IgD-negative memory B cell (primary cell): Measurements from ENCODE around the gene ARMH1. TPM values are rescaled to one million over a fixed set of nuclear protein-coding genes. Genes with fewer than 3 reads are reported as not detected.
A peak's percentile ranks its signal among the peaks of the same experiment; 100 is the strongest.

Experiments used
- H3K27ac Mint-ChIP-seq, 3 donors: one replicate each; pipeline ENCODE4 v1.8.0; 2020 to 2022; ENCODE audit warnings: mild to moderate bottlenecking in 3 of 3, mixed read lengths in 3 of 3, moderate library complexity in 1 of 3
- H3K27me3 Mint-ChIP-seq: one replicate; pipeline ENCODE4 v1.8.0; 2021; ENCODE audit warnings: mixed read lengths
- H3K36me3 Mint-ChIP-seq: one replicate; pipeline ENCODE4 v1.8.0; 2020; ENCODE audit warnings: mild to moderate bottlenecking, mixed read lengths
- H3K4me1 Mint-ChIP-seq, 3 donors: one replicate each; pipeline ENCODE4 v1.8.0; 2020 to 2022; ENCODE audit warnings: mixed read lengths in 3 of 3, mild to moderate bottlenecking in 1 of 3
- H3K4me3 Mint-ChIP-seq, 4 donors: one replicate each; pipeline ENCODE4 v1.8.0; 2020 to 2022; ENCODE audit warnings: mild to moderate bottlenecking in 4 of 4, mixed read lengths in 4 of 4, moderate library complexity in 3 of 4
- H3K9me3 Mint-ChIP-seq, 3 donors: one replicate each; pipeline ENCODE4 v1.8.0; 2020 to 2021; ENCODE audit warnings: mixed read lengths in 3 of 3, mild to moderate bottlenecking in 1 of 3
- polyA plus RNA-seq: library from polyadenylated mRNA; unstranded; fragments of 300-500 nt; fragmentation: Illumina TruSeq; gene quantifications from one replicate; pipeline ENCODE4 v1.2.3, GENCODE V29; 2021

Gene ARMH1
- 5.6 TPM for polyA plus RNA-seq

- Mint-ChIP-seq H3K4me3 (peak within 1 kb of the TSS; percentile 85 to 94 (median 91)), H3K4me1 (peaks cover 15 to 25% (median 15%) of the 10 kb centered on the region in 3 donors), H3K27me3 (peaks cover 2% of the 10 kb centered on the region), H3K27ac (peak within 1 kb of the TSS; percentile 81 to 95 (median 84)), H3K9me3 (no peaks in the 10 kb centered on the region), H3K36me3 (no peaks in the 10 kb centered on the region)
These were observed at the start of gene ARMH1, which contains the start of gene TMEM53 for GRCh38 chr1:44674113-44675000. Gene ARMH1, plus strand, starts transcription at chr1:44674714. Its CDS starts 14,984 bp downstream, at chr1:44689698. Gene TMEM53, minus strand, starts transcription at chr1:44674481. Its CDS starts 90 bp downstream, at chr1:44674391.

- Mint-ChIP-seq H3K4me1 (peaks cover 0 to 1% (median under 1%) of the 10 kb centered on the region in 3 donors), H3K27me3 (no peaks in the 10 kb centered on the region)
These were observed 49.2 kb upstream of the ARMH1 start for GRCh38 chr1:44625348-44625747.

GRCh38 chr1:44628962-44629756 lies 45.4 kb upstream of the ARMH1 start:
- Mint-ChIP-seq H3K27ac (peak overlapping the region in 1 of 3 donors; percentile 29), H3K9me3 (no peaks in the 10 kb centered on the region), H3K4me1 (peaks cover 12 to 26% (median 13%) of the 10 kb centered on the region in 3 donors), H3K27me3 (no peaks in the 10 kb centered on the region), H3K4me3 (peak overlapping the region in 1 of 4 donors; percentile 93), H3K36me3 (peaks cover 1% of the 10 kb centered on the region)

More at GRCh38 chr1:44625348-44625747, 49.2 kb upstream of the ARMH1 start:
- Mint-ChIP-seq H3K27ac (no peak overlapping the region), H3K4me3 (no peak overlapping the region), H3K9me3 (no peaks in the 10 kb centered on the region), H3K36me3 (peaks cover 1% of the 10 kb centered on the region)

DNA sequence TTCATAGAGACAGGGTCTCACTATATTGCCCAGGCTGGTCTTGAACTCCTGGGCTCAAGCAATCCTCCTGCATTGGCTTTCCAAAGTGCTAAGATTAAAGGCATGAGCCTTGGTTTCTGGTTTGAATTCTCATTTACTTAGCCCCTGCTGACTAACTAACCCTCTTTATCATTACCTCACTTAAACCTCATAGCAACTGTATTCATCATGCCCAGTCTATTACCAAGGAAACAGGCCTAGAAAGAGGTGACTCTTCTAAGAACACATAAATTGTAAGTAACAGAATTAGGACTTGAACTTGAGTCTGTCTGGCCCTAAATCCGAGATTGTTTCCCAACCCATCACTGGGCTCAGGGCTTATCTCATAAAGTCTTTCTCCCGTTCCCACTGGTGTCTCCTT lies 44.4 kb upstream of the ARMH1 start:
- Mint-ChIP-seq H3K27ac (peak overlapping the region in 2 of 3 donors; percentile 95 to 99), H3K36me3 (peaks cover 1% of the 10 kb centered on the region), H3K9me3 (no peaks in the 10 kb centered on the region), H3K27me3 (no peaks in the 10 kb centered on the region), H3K4me1 (peaks cover 15 to 34% (median 20%) of the 10 kb centered on the region in 3 donors), H3K4me3 (peak overlapping the region in 3 of 4 donors; percentile 90 to 97 (median 93))

- H3K4me3 Mint-ChIP-seq = peak overlapping the region; percentile 90 to 97 (median 95)
- H3K9me3 Mint-ChIP-seq = no peaks in the 10 kb centered on the region
- H3K27me3 Mint-ChIP-seq = no peaks in the 10 kb centered on the region
- H3K27ac Mint-ChIP-seq = peak overlapping the region; percentile 95 to 99 (median 98)
- H3K36me3 Mint-ChIP-seq = peaks cover 5% of the 10 kb centered on the region
- H3K4me1 Mint-ChIP-seq = peaks cover 15 to 34% (median 20%) of the 10 kb centered on the region in 3 donors
These were observed 43.2 kb upstream of the ARMH1 start for GRCh38 chr1:44631333-44631646.

DNA sequence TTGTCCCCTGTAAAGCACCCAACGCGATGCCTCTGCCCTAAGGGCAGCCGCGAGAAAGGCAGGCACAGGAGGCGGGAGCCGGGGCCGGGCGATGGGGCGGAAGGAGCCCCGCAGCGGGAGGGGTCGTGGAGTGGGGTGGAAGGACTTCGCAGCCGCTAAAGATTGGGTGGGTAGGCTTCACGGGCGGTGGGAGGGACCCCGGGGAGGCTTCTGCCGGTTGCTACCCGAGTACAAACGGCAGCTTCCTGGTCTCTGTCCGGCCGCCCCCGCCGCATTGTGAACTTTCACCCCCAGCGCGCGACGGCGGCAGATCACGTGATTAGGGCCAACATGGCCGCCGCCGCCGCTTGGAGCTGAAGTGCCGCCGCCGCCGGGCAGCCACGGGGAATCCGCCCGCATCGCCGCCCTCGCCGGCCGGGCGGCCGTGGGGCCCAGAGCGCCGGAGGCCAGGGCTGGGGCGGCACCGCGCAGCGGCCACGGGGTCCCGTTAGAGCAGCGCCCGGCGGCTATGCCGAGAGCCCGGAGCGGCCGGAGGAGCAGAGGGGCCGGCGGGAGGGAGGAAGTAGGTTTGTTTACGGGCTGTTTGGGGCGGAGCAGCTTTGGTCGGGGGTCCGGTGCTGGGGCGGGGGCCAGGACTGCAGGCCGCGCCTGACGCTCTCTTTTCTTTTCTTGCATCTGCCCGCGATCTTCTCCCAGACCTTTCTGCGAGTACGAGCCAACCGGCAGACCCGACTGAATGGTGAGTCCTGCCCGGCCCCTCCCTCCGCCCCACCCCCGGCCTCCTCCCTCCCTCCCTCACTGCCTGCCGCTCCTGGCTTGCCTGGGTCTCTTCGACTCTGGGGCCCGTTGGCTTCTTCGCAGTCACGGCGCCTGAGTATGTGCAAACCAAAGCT lies 42.6 kb upstream of the ARMH1 start:
- H3K4me3 Mint-ChIP-seq = peak overlapping the region; percentile 90 to 97 (median 95)

GRCh38 chr1:44632598-44632997 lies 41.9 kb upstream of the ARMH1 start:
- H3K4me1 Mint-ChIP-seq = peaks cover 15 to 34% (median 20%) of the 10 kb centered on the region in 3 donors
- peak overlapping the region; percentile 95 to 99 (median 96) for H3K27ac Mint-ChIP-seq
- peak overlapping the region; percentile 90 to 97 (median 94) for H3K4me3 Mint-ChIP-seq
- peaks cover 5% of the 10 kb centered on the region for H3K36me3 Mint-ChIP-seq
- no peaks in the 10 kb centered on the region for H3K9me3 Mint-ChIP-seq
- no peaks in the 10 kb centered on the region for H3K27me3 Mint-ChIP-seq

More for the DNA sequence above, 42.6 kb upstream of the ARMH1 start:
- H3K9me3 Mint-ChIP-seq = no peaks in the 10 kb centered on the region
- peaks cover 15 to 34% (median 20%) of the 10 kb centered on the region in 3 donors for H3K4me1 Mint-ChIP-seq
- H3K27me3 Mint-ChIP-seq = no peaks in the 10 kb centered on the region
- peaks cover 5% of the 10 kb centered on the region for H3K36me3 Mint-ChIP-seq
- H3K27ac Mint-ChIP-seq = peak overlapping the region; percentile 95 to 99 (median 98)

GRCh38 chr1:44634606-44635189 lies 39.8 kb upstream of the ARMH1 start:
- Mint-ChIP-seq H3K9me3 (no peaks in the 10 kb centered on the region), H3K4me3 (peak overlapping the region in 2 of 4 donors; percentile 73 to 93), H3K36me3 (peaks cover 4% of the 10 kb centered on the region), H3K27me3 (no peaks in the 10 kb centered on the region), H3K27ac (peak overlapping the region in 2 of 3 donors; percentile 73 to 95), H3K4me1 (peaks cover 15 to 34% (median 20%) of the 10 kb centered on the region in 3 donors)

GRCh38 chr1:44635439-44635838 lies 39.1 kb upstream of the ARMH1 start:
- Mint-ChIP-seq H3K27ac (peak overlapping the region in 1 of 3 donors; percentile 95), H3K4me3 (no peak overlapping the region), H3K36me3 (peaks cover 4% of the 10 kb centered on the region), H3K9me3 (no peaks in the 10 kb centered on the region), H3K4me1 (peaks cover 13 to 32% (median 20%) of the 10 kb centered on the region in 3 donors), H3K27me3 (no peaks in the 10 kb centered on the region)

DNA sequence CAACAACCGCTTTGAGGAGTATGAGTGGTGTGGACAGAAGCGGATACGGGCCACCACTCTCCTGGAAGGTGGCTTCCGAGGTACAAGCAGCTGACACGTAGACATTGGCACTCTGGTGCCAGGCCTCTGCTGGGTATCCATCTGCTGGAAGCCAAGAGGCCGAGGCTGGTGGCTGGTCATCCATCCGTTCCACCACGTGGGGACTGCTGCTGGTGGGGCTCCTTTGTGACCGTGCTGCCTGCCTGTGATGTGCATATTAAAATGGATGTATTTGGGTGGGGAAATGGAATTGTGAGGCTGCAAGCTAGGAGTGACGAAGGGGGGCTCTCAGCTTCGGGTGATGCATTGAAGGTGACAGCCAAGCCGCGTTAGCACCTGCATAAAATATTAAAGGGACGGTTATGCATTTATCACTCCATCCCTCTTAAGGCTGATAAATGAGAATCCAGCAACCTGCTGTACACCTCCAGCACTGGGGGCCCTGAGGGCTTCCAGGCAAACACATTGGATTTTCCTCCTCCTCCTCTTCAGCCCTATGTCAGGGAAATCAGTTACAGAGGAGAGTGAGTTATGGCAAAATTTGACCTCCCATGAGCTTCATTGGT lies 38.3 kb upstream of the ARMH1 start:
- Mint-ChIP-seq H3K27ac (no peak overlapping the region), H3K9me3 (no peaks in the 10 kb centered on the region), H3K4me3 (peak overlapping the region in 1 of 4 donors; percentile 50), H3K36me3 (peaks cover 4% of the 10 kb centered on the region), H3K4me1 (peaks cover 7 to 24% (median 20%) of the 10 kb centered on the region in 3 donors), H3K27me3 (no peaks in the 10 kb centered on the region)

DNA sequence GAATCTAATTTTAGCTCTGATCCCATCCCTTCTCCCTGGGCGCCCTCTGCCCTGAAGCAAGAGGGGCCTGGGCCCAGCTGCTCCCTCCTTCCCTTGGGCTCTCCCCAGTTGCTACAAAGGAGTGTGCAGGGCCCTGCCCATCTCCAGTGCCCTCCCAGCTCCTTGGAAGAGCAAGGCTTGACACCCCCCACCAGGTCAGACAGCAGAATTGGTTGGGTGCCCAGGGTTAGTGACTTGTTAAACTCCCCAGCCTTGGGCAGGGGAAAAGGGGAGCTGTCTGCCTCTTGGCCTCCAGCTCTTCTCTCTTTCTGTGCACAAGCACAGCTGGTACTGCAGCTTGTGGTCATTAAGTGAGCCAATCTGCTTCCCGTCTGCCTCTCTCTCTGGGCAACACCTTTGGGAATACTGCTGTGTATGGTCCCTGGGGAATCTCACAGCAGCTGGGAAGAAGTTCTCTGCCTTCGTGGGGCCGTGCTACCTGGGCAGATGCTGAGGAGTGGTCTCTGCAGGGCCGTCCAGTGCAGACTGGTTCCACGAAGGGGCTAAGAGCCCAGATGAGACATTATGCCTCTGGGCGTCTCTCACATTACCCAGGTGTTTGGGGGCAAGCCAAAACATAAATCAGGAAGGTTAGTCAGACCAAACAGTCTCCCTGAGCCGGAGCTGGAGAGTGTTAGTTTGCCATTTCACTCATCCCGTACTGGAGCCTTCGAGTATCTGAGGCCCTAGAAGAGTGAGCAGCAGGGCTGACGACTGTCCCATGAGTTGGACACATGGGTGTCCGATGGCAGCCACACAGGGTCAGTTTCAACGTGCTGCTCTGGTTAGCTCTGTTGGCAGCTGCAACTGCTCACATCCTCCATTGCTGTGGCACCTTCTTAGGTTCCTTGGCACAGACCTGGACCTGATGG lies 37.6 kb upstream of the ARMH1 start:
- Mint-ChIP-seq H3K4me3 (peak overlapping the region in 1 of 4 donors; percentile 50), H3K9me3 (no peaks in the 10 kb centered on the region), H3K4me1 (peaks cover 7 to 22% (median 20%) of the 10 kb centered on the region in 3 donors), H3K36me3 (peaks cover 4% of the 10 kb centered on the region), H3K27me3 (no peaks in the 10 kb centered on the region), H3K27ac (peak overlapping the region in 1 of 3 donors; percentile 75)

- Mint-ChIP-seq H3K27ac (peak overlapping the region in 1 of 3 donors; percentile 37), H3K4me1 (peaks cover 4 to 17% (median 16%) of the 10 kb centered on the region in 3 donors), H3K27me3 (no peaks in the 10 kb centered on the region), H3K4me3 (peak overlapping the region in 1 of 4 donors; percentile 33), H3K36me3 (peaks cover 4% of the 10 kb centered on the region), H3K9me3 (no peaks in the 10 kb centered on the region)
These were observed 36.7 kb upstream of the ARMH1 start for GRCh38 chr1:44637702-44638411.
